GOT3 (cell line): ENCODE results near the gene BRCC3.
"Not testable (repeated sequence)": the region's sequence is repeated elsewhere in the genome, so short reads cannot be mapped to it uniquely, and the experiment has no call there.

ENCODE experiments used
- DNase-seq: peaks from one replicate; lab custom pipeline; 2025; ENCODE audit warnings: mixed read lengths; lab: John Stamatoyannopoulos, UW

Gene BRCC3

GRCh38 chrX:155144926-155145325 lies 73.6 kb downstream of the BRCC3 start:
- no peak for DNase-seq

- not testable (repeated sequence) for DNase-seq
Measured at GRCh38 chrX:155147612-155148011, 76.3 kb downstream of the BRCC3 start.

GRCh38 chrX:155148166-155148565 lies 76.9 kb downstream of the BRCC3 start:
- not testable (repeated sequence) for DNase-seq

GRCh38 chrX:155148724-155149537 lies 77.6 kb downstream of the BRCC3 start:
- peak; percentile 1 for DNase-seq

- DNase-seq: no peak
Measured at GRCh38 chrX:155169881-155170280, 98.6 kb downstream of the BRCC3 start.
